ENCODE results near the gene ZNF576. TPM values are rescaled to one million over a fixed set of nuclear protein-coding genes. Genes with fewer than 3 reads are reported as not detected.
"Not testable (repeated sequence)": the region's sequence is repeated elsewhere in the genome, so short reads cannot be mapped to it uniquely, and the experiment has no call there.

The ZNF576 gene, protein sequence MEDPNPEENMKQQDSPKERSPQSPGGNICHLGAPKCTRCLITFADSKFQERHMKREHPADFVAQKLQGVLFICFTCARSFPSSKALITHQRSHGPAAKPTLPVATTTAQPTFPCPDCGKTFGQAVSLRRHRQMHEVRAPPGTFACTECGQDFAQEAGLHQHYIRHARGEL
- 16.6 TPM for total RNA-seq
- long read RNA-seq, transcript ZNF576-201 (3 exons, 2,566 nt) = major isoform, 9 of 11 reads
- long read RNA-seq, partial matches to known transcripts = 1 of 11 reads
- long read RNA-seq, other reads (novel, unspliced or antisense) = 1 of 11 reads

GRCh38 chr19:43595999-43596841 lies at the start of gene ZNF576, which contains the start of gene IRGQ:
TSS of gene ZNF576 (plus strand) at chr19:43596595. CDS start at chr19:43597109, 514 bp downstream.
TSS of gene IRGQ (minus strand) at chr19:43596134. CDS start at chr19:43595338, 796 bp downstream.
- intact Hi-C loops (cut with DNase I) = no loop called here
- Histone ChIP-seq H3K4me1 (peaks cover 28% of the 10 kb centered on the region), H3K27ac (peak within 1 kb of the TSS; percentile 99), H3K4me3 (peak within 1 kb of the TSS; percentile 75), H3K9me3 (no peaks in the 10 kb centered on the region), H3K27me3 (no peaks in the 10 kb centered on the region), H3K36me3 (peaks cover 53% of the 10 kb centered on the region)
- ATAC-seq (peak; percentile 90), DNase-seq (peak; percentile 100)
- no peak for TF ChIP-seq CTCF (IDR thresholded peaks at IDR 0.05)

- H3K4me3 ChIP-seq; H3K27ac ChIP-seq; H3K27me3 ChIP-seq; H3K9me3 ChIP-seq; H3K4me1 ChIP-seq; intact Hi-C loops (cut with DNase I); DNase-seq; ATAC-seq: not testable (repeated sequence)
- H3K36me3 ChIP-seq = peaks cover 55% of the 10 kb centered on the region
Observed at GRCh38 chr19:43547926-43548325, 48.5 kb upstream of the ZNF576 start.

DNA sequence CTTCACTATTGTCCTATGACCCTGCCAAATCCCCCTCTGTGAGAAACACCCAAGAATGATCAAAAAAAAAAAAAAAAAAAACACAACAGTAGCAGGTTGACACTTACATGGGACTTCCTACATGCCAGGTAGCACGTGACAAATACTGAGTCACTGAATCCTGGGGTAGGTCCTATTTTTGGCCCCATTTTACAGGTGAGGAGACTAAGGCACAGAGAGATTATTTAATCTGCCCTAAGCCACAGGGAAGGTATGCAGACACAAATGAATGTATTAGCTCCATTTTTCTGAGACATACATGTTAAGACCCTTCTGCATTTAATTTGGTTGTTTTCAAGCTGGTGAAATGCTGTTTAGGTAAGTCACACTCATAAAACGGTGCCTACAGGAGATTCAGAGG lies 47.7 kb upstream of the ZNF576 start:
- intact Hi-C loops (cut with DNase I) = no loop called here
- Histone ChIP-seq H3K27ac (no peak overlapping the region), H3K27me3 (no peaks in the 10 kb centered on the region), H3K4me3 (no peak overlapping the region), H3K4me1 (no peaks in the 10 kb centered on the region), H3K9me3 (no peaks in the 10 kb centered on the region), H3K36me3 (peaks cover 51% of the 10 kb centered on the region)
- ATAC-seq (no peak), DNase-seq (no peak)
- no peak for TF ChIP-seq CTCF (IDR thresholded peaks at IDR 0.05)

GRCh38 chr19:43551399-43552197 lies 44.8 kb upstream of the ZNF576 start:
- ATAC-seq = no peak
- intact Hi-C loops (cut with DNase I) = no loop called here

DNA sequence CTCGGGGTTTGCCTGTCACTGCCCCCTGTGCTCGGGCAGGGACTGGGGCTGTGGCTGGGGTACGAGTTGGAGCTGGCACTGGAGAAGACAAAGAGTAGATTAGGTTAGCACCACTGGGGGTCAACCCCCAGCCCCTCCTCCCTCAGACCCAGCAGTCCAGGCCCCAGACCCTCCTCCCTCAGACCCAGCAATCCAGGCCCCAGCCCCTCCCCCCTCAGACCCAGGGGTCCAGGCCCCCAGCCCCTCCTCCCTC lies 44.3 kb upstream of the ZNF576 start:
- H3K4me3 ChIP-seq = no peak overlapping the region
- H3K27ac ChIP-seq = no peak overlapping the region
- DNase-seq = no peak
- no peak for ATAC-seq
- H3K36me3 ChIP-seq = peaks cover 38% of the 10 kb centered on the region
- no peaks in the 10 kb centered on the region for H3K27me3 ChIP-seq
- no peaks in the 10 kb centered on the region for H3K9me3 ChIP-seq
- TF ChIP-seq CTCF (IDR thresholded peaks at IDR 0.05) = no peak
- H3K4me1 ChIP-seq = no peaks in the 10 kb centered on the region
- intact Hi-C loops (cut with DNase I) = no loop called here

More at GRCh38 chr19:43551399-43552197, 44.8 kb upstream of the ZNF576 start:
- Histone ChIP-seq H3K4me1 (no peaks in the 10 kb centered on the region), H3K4me3 (no peak overlapping the region), H3K27ac (no peak overlapping the region), H3K9me3 (no peaks in the 10 kb centered on the region), H3K27me3 (no peaks in the 10 kb centered on the region), H3K36me3 (peaks cover 37% of the 10 kb centered on the region)
- no peak for DNase-seq
- TF ChIP-seq CTCF (IDR thresholded peaks at IDR 0.05) = no peak

Data from upper lobe of right lung (tissue), 1 donor.